GM12801 (cell line): Measurements from ENCODE around the gene MICAL1.

Experiments used
- TF ChIP-seq, protein P1 (sequence below): IDR thresholded peaks from one replicate; pipeline ENCODE4 v1.5.1; 2011; ENCODE audit warnings: control low read depth; ENCODE audit not compliant: insufficient read length; ENCODE audit errors: extremely low read depth

Gene MICAL1

DNA sequence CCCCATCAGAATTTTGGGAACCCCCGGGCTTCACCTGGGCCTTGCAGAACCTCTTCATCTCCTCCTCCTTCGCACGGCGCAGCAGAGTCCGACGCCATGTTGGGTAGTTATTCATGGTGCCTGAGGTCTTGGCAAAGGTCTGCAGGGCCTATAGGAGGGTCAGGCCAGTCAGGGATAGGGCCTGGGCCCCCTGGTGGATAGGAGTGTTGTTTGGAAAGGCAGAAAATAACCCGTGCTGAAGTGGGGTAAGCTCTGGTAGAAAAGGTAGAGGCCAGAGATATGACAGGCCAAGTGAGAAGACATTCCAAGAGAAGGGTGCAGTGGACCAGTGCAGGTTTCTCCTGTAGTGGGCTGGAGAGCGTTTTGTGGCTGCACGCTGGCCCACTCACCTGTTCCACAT is 10.2 kb downstream of the MICAL1 start:
- TF ChIP-seq, protein P1, sequence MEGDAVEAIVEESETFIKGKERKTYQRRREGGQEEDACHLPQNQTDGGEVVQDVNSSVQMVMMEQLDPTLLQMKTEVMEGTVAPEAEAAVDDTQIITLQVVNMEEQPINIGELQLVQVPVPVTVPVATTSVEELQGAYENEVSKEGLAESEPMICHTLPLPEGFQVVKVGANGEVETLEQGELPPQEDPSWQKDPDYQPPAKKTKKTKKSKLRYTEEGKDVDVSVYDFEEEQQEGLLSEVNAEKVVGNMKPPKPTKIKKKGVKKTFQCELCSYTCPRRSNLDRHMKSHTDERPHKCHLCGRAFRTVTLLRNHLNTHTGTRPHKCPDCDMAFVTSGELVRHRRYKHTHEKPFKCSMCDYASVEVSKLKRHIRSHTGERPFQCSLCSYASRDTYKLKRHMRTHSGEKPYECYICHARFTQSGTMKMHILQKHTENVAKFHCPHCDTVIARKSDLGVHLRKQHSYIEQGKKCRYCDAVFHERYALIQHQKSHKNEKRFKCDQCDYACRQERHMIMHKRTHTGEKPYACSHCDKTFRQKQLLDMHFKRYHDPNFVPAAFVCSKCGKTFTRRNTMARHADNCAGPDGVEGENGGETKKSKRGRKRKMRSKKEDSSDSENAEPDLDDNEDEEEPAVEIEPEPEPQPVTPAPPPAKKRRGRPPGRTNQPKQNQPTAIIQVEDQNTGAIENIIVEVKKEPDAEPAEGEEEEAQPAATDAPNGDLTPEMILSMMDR = no peak

DNA sequence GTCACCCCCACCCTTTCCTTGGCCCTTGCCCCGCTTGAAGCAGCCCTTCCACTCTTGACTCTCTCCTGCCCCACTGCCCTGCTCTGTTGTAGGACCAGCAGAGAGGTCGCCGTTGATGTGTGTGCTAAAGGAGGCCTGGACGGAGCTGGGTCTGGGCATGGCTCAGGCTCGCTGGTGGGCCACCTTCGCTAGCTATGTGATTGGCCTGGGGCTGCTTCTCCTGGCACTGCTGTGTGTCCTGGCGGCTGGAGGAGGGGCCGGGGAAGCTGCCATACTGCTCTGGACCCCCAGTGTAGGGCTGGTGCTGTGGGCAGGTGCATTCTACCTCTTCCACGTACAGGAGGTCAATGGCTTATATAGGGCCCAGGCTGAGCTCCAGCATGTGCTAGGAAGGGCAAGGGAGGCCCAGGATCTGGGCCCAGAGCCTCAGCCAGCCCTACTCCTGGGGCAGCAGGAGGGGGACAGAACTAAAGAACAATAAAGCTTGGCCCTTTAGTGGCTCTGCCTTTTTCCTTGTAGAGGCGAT is 12.1 kb downstream of the MICAL1 start:
- TF ChIP-seq, protein P1 = no peak

DNA sequence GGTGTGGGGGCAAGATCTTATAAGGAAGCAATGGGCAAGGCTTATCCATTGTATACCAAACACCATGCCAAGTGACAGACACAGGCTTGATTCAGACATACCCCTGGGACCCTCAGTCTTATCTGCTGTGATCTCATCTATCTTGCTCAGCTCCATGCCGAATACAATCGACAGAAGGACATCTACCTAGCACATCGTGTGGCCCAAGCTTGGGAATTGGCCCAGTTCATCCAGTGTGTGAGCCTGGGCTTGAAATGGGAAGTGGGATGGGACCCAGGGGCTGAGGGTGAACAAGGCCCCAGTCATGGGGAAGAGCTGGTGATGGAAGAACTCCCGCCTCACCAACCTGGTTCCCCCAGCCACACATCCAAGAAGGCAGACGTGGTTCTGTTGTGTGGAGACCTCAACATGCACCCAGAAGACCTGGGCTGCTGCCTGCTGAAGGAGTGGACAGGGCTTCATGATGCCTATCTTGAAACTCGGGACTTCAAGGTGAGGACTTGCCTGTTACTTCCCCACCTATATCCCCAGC is 13.1 kb downstream of the MICAL1 start:
- TF ChIP-seq, protein P1 = no peak

DNA sequence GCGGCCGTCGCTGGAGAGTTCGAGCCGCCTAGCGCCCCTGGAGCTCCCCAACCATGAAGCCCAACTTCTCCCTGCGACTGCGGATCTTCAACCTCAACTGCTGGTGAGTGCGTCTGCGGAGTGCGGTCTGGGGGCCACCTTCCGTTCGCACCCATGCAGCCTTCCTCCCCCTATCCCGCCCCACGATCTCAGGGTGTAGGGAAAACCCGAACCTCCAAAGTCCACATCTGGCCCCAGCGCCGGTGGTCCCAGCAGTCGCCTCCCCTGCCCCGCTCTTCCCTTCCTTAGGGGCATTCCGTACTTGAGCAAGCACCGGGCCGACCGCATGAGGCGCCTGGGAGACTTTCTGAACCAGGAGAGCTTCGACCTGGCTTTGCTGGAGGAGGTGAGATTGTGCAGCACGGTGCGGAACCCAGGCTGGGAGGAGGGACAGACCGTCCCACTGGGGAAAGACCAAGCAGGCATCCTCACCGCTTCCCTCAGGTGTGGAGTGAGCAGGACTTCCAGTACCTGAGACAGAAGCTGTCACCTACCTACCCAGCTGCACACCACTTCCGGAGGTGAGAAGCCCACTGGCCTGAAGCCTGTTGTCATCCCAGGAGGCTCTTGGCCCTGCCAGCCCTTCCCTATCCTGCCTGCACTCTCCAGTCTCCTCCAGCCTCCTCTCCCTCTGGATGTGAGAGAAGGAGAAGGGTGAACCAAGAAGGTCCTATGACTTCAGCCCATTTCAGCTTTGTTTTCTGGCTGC is 14.3 kb downstream of the MICAL1 start:
- TF ChIP-seq, protein P1 = no peak

DNA sequence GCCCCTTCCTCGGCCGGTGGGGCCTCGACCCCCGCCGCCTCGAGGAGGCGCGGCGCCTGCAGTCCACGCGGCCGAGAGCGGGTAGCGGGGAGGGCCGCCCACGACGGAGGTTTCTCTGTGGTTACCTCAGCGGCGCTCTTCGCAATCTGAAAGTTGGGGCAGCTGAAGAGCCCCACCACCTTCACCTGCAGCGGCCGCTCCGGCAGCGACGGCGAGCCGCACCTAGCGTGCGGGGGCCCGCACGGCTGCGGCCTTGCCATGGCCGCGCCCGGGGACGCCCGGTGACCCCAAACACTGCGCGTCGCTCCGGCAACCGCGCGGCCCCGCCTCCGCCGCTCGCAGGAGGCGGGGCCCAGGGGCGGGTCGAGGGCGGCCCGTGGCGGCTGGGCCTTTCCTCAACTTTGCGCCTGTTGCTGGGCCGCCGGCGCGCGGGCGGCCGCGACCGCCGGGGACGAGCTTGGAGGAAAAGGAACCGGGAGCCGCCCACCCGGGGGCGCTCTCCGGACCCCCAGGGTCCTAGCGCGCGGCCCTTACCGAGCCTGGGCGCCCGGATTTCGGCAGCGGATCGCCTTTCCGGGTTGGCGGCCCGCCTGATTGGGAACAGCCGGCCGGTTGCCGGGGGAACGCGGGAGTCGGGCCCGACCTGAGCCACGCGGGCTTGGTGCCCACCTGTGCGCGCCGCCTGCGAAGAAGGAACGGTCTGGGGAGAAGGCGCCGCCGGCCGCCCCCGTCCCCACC is 15.1 kb downstream of the MICAL1 start, which contains the start of the genes PPIL6 and SMPD2:
TSS of gene PPIL6 (minus strand) at position 298 of the 738 bp plus-strand sequence. CDS start at position 260, 38 bp downstream.
TSS of gene SMPD2 (plus strand) at position 394 of the 738 bp plus-strand sequence. CDS start 398 bp downstream, outside the sequence.
- TF ChIP-seq, protein P1 = no peak

DNA sequence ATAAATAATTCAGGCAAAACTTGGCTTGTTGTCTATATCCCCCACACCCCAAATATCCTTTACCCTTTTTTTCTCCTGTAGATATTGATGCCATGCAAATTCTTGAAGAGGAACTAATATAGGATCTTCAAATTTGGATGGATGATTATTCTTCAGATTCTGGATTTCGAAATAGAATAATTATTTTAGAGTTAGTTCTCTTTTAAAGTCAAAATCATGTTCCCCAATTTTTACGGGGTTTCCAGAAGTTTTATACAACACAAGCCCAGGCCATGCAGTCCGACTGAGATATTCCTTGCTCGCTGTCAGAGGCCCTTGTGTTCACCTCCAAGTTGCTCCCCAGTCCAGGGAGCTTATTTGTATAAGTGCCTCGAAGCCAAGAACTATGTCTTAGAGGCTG is 19.5 kb downstream of the MICAL1 start:
- TF ChIP-seq, protein P1 = no peak

DNA sequence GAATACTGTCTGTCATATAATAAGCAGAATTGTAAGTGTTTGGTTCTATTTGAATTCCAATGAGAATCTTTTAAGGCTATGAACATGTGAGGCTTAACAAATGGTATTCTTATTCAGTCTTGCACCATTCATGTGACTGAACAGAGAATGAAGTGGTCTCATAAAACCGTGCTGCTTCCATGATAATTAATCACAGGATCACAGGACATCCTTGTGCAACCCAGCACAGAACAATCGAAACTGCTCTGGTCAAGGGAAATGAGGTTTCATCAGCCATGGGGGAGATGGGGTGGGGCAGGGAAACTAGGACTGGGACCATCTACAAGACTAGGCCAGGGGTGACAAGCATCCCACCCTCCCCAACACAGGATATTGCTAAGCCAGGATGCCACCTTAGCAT is 21.1 kb downstream of the MICAL1 start:
- TF ChIP-seq, protein P1 = no peak
